HG03045 (cell line): ENCODE results near the gene RPL38.

Experiments
- ATAC-seq: cut with Tn5 transposase; IDR thresholded peaks from one replicate; pipeline ENCODE4 v1.9.1; 2021; ENCODE audit warnings: mild to moderate bottlenecking, moderate library complexity; ENCODE audit not compliant: unreplicated experiment

The RPL38 gene

DNA sequence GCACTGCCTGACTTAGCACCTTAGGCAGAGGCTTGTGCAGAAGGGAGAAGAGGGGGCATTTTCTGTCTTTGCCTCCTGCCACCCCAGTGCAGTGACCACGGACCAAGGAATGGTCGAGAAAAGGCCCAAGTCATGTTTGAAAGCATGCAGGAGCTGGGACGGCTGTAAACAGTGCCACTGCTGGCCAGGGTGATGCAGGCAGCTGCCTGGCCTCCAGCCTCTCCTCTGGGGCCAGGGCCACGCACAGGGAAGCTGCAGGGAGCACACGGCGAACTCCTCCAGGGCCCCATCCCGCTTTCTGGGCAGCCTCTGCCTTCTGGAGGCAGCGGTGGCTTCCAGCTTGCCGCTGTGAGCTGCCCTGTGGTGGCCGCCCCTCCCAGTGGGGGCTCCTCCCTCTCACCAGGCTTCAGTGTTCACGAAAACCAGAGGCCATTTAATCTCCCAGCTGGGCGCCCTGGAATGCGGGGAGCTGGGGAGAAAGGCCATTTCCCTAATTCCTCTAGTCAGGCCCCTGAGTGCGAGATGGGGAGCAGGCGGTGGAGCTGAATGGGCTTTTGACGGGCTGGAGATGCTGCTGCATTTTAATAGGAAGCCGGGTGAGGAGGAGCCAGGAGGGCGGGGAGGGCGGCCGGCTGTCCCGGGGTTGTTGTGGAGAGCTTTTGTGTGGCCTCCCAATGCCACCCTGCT lies 41.8 kb downstream of the RPL38 start:
- no peak for ATAC-seq

GRCh38 chr17:74245871-74246270 lies 42.4 kb downstream of the RPL38 start:
- no peak for ATAC-seq

- ATAC-seq, result no peak
These were observed 46.3 kb downstream of the RPL38 start for GRCh38 chr17:74249590-74250270.

- no peak for ATAC-seq
These were observed 47.0 kb downstream of the RPL38 start for GRCh38 chr17:74250324-74250995.

DNA sequence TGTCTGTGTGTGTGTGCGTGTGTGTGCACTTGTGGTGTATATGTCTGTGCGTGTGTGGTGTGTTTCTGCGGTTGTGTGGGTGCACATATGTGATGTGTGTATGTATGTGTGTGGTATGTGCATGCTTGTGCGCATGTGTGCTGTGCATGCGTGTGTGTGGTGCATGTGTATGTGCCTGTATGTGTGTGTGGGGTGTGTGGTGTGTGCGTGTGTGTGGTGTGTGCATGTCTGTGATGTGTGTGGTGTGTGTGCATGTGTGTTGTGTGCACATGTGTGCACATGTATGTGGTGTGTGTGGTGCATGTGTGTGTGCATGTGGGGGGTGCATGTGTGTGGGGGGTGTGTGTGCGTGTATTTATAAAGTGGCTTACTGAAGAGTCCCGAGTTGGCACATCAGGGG lies 47.6 kb downstream of the RPL38 start:
- no peak for ATAC-seq

DNA sequence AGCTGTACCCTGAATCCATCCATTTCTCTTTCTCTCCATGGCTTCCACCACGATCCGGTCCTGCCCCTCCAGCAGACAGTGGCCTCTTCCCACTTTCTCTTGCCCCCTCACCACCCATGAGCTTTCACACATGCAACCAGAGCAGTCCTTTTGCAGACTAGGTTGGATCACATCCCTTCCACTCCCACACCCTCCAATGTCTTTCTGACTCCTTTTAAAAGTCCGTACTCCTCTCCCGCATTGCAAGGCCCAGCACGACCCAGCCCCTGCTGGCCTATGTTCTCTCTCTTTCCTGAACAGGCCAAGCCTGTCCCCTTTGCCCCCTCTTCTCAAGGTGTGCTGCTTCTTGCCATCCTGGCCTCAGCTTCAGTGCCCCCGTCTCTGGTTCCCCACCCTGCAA lies 48.1 kb downstream of the RPL38 start:
- ATAC-seq, result no peak

DNA sequence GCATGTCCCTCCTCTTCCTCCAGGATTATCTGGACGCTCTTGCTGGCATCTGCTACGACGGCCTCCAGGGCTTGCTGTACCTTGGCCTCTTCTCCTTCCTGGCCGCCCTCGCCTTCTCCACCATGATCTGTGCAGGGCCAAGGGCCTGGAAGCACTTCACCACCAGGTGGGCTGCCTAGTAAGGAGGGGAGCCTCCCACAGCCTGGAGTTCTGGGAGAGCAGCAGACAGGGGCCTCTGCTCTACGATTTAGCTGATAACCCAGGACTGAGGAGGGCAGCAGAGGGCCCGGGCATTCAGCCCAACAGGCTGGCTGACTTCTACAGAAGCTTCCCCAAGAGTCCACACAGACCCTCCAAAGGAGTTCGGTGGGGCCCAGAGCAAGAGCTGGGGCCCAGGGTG lies 48.7 kb downstream of the RPL38 start:
- no peak for ATAC-seq

- ATAC-seq, result no peak
These were observed 49.6 kb downstream of the RPL38 start for GRCh38 chr17:74253036-74253435.

GRCh38 chr17:74257311-74257710 lies 53.8 kb downstream of the RPL38 start:
- ATAC-seq, result no peak

DNA sequence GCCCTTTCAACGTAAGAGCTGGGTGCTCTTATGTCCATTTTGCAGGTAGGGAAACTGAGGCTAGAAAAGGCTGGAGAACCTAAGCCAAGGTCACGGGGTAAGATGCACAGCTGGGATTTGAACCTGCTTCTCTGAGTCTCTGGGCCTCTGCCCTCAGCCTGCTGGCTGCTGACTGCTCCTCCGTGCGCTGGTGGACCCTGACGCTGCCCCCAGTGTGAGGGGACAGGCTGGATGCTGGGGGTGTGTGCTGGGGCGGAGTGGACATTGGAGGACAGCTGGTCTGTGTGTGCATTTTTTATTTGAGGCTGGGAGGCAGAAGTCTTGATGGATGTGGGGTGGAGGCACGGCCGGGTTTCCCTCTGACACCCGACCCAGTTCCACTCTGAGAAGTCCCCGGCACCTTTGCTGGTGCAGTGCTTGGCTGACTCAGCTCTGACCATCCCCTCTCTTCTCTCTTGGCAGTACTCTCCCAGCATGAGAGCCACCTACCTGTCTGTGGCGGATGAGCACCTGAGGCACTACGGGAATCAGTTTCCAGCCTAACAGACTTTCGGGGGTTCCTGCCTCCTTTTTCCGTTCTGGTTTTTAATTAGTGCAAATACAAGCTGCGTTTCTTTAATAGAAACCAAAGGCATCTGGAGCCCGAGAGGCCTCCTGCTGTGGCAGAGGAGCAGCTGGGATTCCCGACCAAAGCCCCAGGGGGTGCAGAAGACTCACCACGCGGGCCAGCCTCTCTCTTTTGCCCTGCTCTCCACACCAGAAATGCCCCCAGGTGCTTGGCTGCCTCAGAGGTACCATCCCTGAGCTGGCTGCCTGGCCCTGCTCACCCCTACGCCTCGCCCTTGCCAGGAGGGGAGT lies 56.4 kb downstream of the RPL38 start:
- no peak for ATAC-seq
